Measurements from ENCODE around the gene IL18RAP.

IL18RAP gene

DNA sequence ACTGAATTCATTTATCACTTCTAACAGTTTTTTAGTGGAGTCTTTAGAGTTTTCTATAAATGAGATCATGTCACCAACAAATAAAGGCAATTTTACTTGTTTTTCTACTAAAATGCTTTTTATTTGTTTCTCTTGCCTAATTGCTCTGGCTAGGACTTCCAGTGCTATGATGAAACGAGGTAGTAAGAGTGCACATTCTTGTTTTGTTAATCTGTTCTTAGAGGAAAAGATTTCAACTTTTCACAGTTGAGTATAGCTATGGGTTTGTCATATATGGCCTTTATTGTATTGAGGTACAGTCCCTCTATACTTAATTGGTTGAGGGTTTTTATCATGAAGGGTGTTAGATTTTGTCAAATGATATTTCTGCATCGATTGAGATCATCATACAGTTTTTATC lies 5.6 kb downstream of the IL18RAP start:
- TF ChIP-seq, protein P1, sequence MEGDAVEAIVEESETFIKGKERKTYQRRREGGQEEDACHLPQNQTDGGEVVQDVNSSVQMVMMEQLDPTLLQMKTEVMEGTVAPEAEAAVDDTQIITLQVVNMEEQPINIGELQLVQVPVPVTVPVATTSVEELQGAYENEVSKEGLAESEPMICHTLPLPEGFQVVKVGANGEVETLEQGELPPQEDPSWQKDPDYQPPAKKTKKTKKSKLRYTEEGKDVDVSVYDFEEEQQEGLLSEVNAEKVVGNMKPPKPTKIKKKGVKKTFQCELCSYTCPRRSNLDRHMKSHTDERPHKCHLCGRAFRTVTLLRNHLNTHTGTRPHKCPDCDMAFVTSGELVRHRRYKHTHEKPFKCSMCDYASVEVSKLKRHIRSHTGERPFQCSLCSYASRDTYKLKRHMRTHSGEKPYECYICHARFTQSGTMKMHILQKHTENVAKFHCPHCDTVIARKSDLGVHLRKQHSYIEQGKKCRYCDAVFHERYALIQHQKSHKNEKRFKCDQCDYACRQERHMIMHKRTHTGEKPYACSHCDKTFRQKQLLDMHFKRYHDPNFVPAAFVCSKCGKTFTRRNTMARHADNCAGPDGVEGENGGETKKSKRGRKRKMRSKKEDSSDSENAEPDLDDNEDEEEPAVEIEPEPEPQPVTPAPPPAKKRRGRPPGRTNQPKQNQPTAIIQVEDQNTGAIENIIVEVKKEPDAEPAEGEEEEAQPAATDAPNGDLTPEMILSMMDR (IDR thresholded peaks at IDR 0.05; ENCODE audit: low read depth, low read length, missing control alignments): no peak
- DNase-seq (ENCODE audit: low read depth): no peak
- no peak overlapping the region for H3K4me3 ChIP-seq (ENCODE audit: low read depth, low read length)

DNA sequence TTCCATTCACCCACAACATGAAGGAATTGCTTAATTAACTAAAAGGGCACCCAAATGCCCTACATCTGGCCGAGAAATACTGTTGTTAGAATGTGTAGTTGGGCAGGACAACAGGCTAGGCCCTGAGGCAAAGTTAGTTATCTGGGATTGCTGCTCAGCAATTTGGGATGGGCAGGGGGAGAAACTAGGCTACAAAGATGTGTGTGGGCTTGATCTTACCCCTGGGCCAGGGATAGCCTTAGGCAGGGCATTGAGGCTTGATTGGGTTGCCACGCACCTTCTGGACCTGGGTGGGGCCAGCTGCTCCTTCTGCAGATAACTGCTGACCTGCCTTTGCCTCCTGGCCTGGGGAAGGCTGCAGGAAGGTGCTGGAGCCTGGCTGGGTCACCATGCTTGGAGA lies 9.4 kb downstream of the IL18RAP start:
- no peak for DNase-seq (ENCODE audit: low read depth)
- TF ChIP-seq, protein P1 (IDR thresholded peaks at IDR 0.05; ENCODE audit: low read depth, low read length, missing control alignments): no peak
- H3K4me3 ChIP-seq (ENCODE audit: low read depth, low read length): no peak overlapping the region

DNA sequence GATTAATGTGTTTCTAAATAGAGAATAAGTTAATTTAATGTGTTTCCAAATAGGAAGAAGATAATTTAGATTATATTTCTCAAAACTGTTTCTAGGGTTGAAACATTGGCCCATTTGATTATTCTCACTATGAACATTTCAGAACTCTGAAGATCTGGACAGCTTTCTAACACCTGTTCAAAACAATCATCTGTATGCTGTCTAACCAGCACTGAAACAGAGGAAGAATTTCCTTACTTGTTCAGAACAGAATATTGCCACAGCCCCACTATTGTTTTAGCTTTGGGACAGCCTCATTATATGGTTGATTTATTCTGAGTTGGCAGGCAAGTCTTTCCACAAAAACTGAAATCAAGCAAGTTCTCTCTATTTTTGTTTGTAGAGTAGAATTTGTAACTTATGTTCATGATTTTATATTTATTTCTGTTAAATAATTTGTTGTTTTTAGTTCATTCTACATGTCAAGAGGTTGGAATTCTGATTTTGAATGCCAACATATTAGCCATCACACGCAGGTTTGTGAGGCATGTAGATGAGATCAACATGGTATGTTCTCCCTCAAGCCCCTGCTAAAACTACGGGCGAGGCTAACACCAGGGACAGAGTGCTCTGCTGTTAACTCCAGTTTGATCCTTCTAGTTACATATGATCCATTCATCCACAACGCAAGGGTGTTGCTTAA lies 11.2 kb downstream of the IL18RAP start:
- TF ChIP-seq, protein P1 (IDR thresholded peaks at IDR 0.05; ENCODE audit: low read depth, low read length, missing control alignments): no peak
- H3K4me3 ChIP-seq (ENCODE audit: low read depth, low read length): no peak overlapping the region
- no peak for DNase-seq (ENCODE audit: low read depth)

DNA sequence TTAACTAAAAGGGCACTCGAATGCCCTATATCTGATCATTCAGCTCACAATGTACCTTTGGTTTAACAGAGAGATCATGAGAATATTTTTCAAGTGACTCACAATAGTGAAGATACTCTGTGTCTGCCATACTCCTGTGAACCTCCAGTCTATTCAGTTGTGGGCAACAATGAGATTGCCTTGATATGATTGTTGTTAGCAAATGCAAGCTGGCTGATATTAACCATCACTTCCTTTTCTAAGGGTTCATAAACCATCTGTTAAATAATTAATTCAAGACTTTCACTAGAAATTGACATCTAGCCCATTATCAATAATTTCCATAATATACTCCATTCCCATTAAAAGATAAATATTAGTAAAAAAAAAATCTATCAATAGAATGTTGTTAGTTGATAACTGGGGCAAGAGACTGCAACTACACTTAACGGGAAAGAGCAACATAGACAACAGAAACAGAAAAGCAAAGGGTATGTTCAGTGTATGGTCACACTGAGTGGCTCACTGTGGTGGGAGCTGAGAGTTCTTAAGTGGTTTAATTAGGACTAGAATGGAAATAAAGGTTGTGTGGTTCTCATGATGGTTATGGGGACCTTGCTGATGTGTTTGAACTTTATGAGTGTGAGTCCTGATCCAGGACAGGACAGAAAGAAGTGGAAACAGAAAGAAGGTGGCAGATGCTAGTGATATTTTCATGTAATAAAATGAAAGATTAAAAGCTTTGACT lies 11.9 kb downstream of the IL18RAP start:
- TF ChIP-seq, protein P1 (IDR thresholded peaks at IDR 0.05; ENCODE audit: low read depth, low read length, missing control alignments): no peak
- DNase-seq (ENCODE audit: low read depth): no peak
- no peak overlapping the region for H3K4me3 ChIP-seq (ENCODE audit: low read depth, low read length)

DNA sequence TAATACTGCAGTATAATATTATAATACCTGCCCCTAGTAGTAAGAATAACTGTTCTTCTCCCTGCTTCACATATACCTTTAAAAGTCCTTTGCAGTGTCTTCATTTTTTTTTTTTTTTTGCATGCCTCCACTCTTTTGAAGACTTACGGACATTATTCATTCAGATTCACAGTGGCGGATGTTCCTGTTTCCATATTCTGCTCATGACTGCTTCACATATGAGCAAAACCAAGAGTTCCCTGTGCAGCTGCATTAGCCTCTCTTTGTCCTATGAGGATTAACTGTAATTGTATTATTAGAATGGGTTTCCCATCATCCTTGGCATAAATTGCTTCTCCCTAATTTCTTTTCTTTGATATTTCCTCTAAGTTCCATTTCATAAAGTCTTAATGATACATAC lies 12.8 kb downstream of the IL18RAP start:
- no peak for DNase-seq (ENCODE audit: low read depth)
- H3K4me3 ChIP-seq (ENCODE audit: low read depth, low read length): no peak overlapping the region
- TF ChIP-seq, protein P1 (IDR thresholded peaks at IDR 0.05; ENCODE audit: low read depth, low read length, missing control alignments): no peak

DNA sequence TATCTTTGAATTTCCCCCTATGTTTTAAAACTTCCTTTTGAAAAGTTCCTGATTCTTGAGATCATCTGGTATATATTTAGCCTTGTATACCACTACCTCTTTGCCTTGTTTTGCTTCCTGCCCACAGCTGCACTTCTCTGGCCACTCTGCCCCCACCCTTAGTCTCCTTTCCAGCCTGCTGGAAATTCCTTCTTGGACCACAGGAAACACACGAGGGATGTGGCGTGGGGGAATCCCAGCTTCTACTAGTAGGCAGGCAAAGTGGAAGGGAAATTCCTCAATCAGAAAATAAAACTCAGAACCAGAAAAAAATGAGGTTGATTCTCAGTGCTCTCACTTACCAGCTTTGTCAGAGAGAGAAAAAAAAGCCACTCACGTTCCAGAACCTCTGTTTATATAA lies 13.4 kb downstream of the IL18RAP start:
- no peak overlapping the region for H3K4me3 ChIP-seq (ENCODE audit: low read depth, low read length)
- TF ChIP-seq, protein P1 (IDR thresholded peaks at IDR 0.05; ENCODE audit: low read depth, low read length, missing control alignments): no peak
- DNase-seq (ENCODE audit: low read depth): no peak
